MM.1S (cell line): ENCODE results near the gene TBR1.

ENCODE experiments used
- CTCF ChIP-seq: fragments of 300-600 bp; sonication (generic); IDR thresholded peaks from 2 replicates; pipeline ENCODE4 v1.5.1; 2016; ENCODE audit warnings: antibody characterized with exemption, low read length, mixed read lengths
- EZH2phosphoT487 ChIP-seq: fragments of 300-600 bp; sonication (generic); IDR thresholded peaks from 2 replicates; pipeline ENCODE4 v1.6.1; 2018; ENCODE audit warnings: antibody characterized with exemption, low read length

DNA sequence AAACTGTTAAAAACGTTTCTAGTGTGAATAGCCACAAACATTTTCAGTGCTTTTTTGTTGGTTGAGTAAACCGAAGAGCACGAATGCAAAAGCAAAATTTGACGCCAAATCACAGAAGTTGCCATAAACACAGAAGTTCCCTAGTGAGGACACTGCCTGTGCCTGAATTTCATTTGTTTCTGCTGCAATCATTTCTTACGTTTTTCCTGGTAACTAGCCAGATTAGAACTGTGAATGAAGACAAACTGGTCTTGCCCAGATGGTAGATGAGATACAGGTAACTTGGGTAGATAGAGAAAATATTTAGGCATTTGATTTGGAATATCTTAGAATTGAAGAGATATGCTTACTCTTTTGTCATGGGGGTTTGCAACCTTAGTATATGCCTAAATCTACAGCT, 9.8 kb upstream of the TBR1 start:
- TF ChIP-seq CTCF (no peak), EZH2phosphoT487 (no peak)
